ENCODE results near the gene IPO7.

DNA sequence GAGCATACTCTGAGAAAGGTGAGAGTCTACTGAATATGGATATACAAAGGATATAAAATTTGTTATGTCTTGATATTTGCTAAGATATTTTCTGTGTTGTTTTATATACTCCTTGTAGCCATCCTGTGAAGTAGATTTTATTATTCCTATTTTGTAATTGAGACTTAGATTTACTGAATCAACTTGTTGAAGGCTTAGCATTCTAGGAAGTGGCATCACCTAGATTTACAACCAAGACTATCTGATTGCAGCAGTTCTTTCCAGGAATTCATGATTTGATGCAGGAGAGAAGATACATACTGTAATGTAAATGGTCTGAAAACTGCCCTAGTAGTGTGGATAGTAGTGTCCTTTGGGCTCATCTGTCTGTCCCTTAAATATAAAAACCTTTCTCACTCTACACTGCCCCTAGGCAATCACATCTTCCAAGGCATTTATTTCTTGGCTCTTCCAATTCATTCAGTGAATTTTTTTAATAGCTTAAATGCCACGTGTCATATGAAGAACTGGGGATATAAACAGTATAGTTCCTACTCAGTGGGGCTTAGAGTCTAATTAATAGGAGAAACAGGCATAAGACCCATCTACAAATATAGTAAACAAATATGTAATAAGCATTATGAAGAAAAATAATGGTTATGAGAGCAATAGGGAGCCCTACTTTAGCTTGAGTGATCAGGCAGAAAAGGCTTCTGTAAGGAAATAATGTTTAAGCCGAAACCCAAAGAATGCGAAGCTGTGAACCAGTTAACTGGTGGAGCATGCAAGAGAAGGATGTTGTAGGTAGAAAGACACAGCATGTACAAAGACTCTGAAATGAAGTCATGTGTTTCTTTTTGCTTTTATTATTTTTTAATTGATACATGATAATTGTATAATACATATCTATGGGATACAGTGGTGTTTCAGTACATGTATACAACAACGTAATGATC, 13.6 kb downstream of the IPO7 start:
- TF ChIP-seq POLR2A (IDR thresholded peaks at IDR 0.05; ENCODE audit: low read length) (no peak), GATA1 (IDR thresholded peaks at IDR 0.05; ENCODE audit: low read depth, low read length) (no peak)

Measured in erythroblast (primary cell).